ENCODE results near the gene PKN1. TPM values are rescaled to one million over a fixed set of nuclear protein-coding genes. Genes with fewer than 3 reads are reported as not detected.
A peak's percentile ranks its signal among the peaks of the same experiment; 100 is the strongest.

Gene PKN1
- total RNA-seq, 1 donor, result 167 TPM

DNA sequence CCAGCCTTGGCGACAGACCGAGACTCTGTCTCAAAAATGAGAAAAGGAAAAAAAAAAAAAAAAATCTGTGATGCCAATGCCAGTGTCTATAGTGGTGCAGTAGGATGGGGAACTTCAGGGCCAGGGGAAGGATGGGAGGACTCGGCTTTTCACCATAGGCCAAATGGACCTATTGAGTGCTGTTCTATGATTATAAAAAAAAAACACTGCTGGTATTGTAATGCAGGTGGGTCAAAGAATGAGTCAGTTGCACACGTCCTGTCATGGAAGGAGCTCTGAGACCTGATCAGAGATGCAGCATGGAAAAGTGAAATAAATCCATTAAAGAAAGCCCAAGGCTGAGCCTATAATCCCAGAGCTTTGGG lies 78.1 kb downstream of the PKN1 start:
- H3K79me2 ChIP-seq (ENCODE audit: insufficient read depth, low read length), result peaks cover 21% of the 10 kb centered on the region
- TF ChIP-seq, protein P1, sequence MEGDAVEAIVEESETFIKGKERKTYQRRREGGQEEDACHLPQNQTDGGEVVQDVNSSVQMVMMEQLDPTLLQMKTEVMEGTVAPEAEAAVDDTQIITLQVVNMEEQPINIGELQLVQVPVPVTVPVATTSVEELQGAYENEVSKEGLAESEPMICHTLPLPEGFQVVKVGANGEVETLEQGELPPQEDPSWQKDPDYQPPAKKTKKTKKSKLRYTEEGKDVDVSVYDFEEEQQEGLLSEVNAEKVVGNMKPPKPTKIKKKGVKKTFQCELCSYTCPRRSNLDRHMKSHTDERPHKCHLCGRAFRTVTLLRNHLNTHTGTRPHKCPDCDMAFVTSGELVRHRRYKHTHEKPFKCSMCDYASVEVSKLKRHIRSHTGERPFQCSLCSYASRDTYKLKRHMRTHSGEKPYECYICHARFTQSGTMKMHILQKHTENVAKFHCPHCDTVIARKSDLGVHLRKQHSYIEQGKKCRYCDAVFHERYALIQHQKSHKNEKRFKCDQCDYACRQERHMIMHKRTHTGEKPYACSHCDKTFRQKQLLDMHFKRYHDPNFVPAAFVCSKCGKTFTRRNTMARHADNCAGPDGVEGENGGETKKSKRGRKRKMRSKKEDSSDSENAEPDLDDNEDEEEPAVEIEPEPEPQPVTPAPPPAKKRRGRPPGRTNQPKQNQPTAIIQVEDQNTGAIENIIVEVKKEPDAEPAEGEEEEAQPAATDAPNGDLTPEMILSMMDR (IDR thresholded peaks at IDR 0.05; ENCODE audit: extremely low read depth, low read depth, low read length), result no peak
- H2AFZ ChIP-seq (ENCODE audit: low read length), result no peak overlapping the region
- no peaks in the 10 kb centered on the region for H3K9me3 ChIP-seq (ENCODE audit: low read depth, low read length)
- H3K27ac ChIP-seq (ENCODE audit: low read depth, low read length), result peak overlapping the region; percentile 50
- no peak overlapping the region for H3K4me2 ChIP-seq (ENCODE audit: insufficient read depth, low read length)
- DNase-seq (ENCODE audit: insufficient read length, low spot score, missing footprints), result peak; percentile 34
- H4K20me1 ChIP-seq (ENCODE audit: insufficient read depth, low read length), result peaks cover 20% of the 10 kb centered on the region
- no peaks in the 10 kb centered on the region for H3K27me3 ChIP-seq (ENCODE audit: insufficient read depth, low read length)
- H3K4me1 ChIP-seq (ENCODE audit: insufficient read depth, low read length), result peaks cover 34% of the 10 kb centered on the region
- H3K4me3 ChIP-seq (ENCODE audit: insufficient read depth, low read length), result no peak overlapping the region
- H3K36me3 ChIP-seq (ENCODE audit: insufficient read depth, low read length), result peaks cover 26% of the 10 kb centered on the region

DNA sequence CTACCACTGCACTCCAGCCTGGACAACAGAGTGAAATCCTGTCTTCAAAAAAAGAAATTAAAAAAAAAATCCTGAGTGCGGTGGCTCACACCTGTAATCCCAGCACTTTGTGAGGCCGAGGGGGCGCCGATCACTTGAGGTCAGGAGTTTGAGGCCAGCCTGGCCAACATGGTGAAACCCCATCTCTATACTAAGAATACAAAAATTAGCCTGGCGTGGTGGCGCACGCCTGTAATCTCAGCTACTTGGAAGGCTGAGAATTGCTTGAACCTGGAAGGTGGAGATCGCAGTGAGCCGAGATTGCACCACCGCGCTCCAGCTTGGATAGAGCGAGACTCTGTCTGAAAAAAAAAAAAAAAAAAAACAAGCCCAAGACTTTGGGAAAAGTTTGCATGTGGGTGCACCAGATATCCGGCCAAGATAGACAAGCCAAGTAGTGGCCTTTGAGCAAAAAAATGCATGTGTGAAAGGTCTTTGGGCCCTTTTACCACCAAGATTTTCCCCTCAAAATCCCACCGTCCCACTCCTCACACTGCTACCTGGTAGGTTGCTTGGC lies 79.4 kb downstream of the PKN1 start:
- Histone ChIP-seq H3K36me3 (ENCODE audit: insufficient read depth, low read length) (peaks cover 27% of the 10 kb centered on the region), H3K9me3 (ENCODE audit: low read depth, low read length) (no peaks in the 10 kb centered on the region), H3K4me1 (ENCODE audit: insufficient read depth, low read length) (peaks cover 36% of the 10 kb centered on the region), H3K4me2 (ENCODE audit: insufficient read depth, low read length) (no peak overlapping the region), H3K4me3 (ENCODE audit: insufficient read depth, low read length) (no peak overlapping the region), H2AFZ (ENCODE audit: low read length) (no peak overlapping the region), H3K79me2 (ENCODE audit: insufficient read depth, low read length) (peaks cover 34% of the 10 kb centered on the region), H3K27me3 (ENCODE audit: insufficient read depth, low read length) (no peaks in the 10 kb centered on the region), H4K20me1 (ENCODE audit: insufficient read depth, low read length) (peaks cover 29% of the 10 kb centered on the region), H3K27ac (ENCODE audit: low read depth, low read length) (no peak overlapping the region)
- TF ChIP-seq, protein P1 (IDR thresholded peaks at IDR 0.05; ENCODE audit: extremely low read depth, low read depth, low read length), result no peak
- DNase-seq (ENCODE audit: insufficient read length, low spot score, missing footprints), result peak; percentile 38

DNA sequence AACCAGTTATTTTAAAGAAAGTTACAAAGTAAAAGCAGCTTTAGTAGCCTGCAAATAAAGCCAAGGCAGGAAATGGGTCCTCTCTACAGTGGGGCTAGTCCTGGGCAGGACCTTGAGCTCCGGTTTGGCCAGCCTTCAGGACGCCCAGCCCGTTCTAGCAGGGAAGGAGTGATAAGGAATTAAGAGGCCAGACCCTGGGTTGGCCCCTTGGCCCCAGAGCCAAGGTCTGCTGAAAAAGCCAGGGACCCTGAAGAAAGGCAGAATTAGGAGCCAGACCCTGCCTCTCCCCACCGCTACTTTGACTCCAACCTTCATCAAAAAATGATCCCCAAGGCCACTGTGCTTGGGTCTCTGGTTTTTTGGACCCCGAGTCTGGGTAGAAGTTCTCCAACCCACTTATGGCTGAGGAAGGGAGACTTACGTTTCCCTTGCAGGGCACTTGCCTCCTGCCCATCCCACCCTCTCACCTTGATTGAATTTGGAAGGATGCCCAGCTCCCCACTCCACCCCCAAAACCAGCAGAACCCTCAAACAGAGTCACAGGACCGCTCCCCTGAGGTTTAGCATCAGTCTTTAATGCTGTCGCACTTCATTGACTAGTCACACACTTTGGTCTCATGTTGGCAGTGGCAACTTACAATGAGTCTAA lies 81.2 kb downstream of the PKN1 start:
- Histone ChIP-seq H2AFZ (ENCODE audit: low read length) (no peak overlapping the region), H3K79me2 (ENCODE audit: insufficient read depth, low read length) (peaks cover 40% of the 10 kb centered on the region), H3K27ac (ENCODE audit: low read depth, low read length) (no peak overlapping the region), H4K20me1 (ENCODE audit: insufficient read depth, low read length) (peaks cover 29% of the 10 kb centered on the region), H3K9me3 (ENCODE audit: low read depth, low read length) (no peaks in the 10 kb centered on the region), H3K4me3 (ENCODE audit: insufficient read depth, low read length) (no peak overlapping the region), H3K36me3 (ENCODE audit: insufficient read depth, low read length) (peaks cover 27% of the 10 kb centered on the region), H3K4me1 (ENCODE audit: insufficient read depth, low read length) (peaks cover 30% of the 10 kb centered on the region), H3K27me3 (ENCODE audit: insufficient read depth, low read length) (no peaks in the 10 kb centered on the region), H3K4me2 (ENCODE audit: insufficient read depth, low read length) (no peak overlapping the region)
- TF ChIP-seq, protein P1 (IDR thresholded peaks at IDR 0.05; ENCODE audit: extremely low read depth, low read depth, low read length), result no peak
- peak; percentile 21 for DNase-seq (ENCODE audit: insufficient read length, low spot score, missing footprints)

GRCh38 chr19:14515501-14516047 lies 82.5 kb downstream of the PKN1 start:
- peaks cover 27% of the 10 kb centered on the region for H3K36me3 ChIP-seq (ENCODE audit: insufficient read depth, low read length)
- H3K4me2 ChIP-seq (ENCODE audit: insufficient read depth, low read length), result peak overlapping the region; percentile 92
- H3K4me3 ChIP-seq (ENCODE audit: insufficient read depth, low read length), result peak overlapping the region; percentile 93

More at GRCh38 chr19:14515501-14516047, 82.5 kb downstream of the PKN1 start:
- Histone ChIP-seq H3K79me2 (ENCODE audit: insufficient read depth, low read length) (peaks cover 40% of the 10 kb centered on the region), H3K27me3 (ENCODE audit: insufficient read depth, low read length) (no peaks in the 10 kb centered on the region), H3K27ac (ENCODE audit: low read depth, low read length) (no peak overlapping the region), H2AFZ (ENCODE audit: low read length) (no peak overlapping the region), H3K9me3 (ENCODE audit: low read depth, low read length) (no peaks in the 10 kb centered on the region), H4K20me1 (ENCODE audit: insufficient read depth, low read length) (peaks cover 29% of the 10 kb centered on the region), H3K4me1 (ENCODE audit: insufficient read depth, low read length) (peaks cover 35% of the 10 kb centered on the region)
- peak; percentile 36 for DNase-seq (ENCODE audit: insufficient read length, low spot score, missing footprints)
- TF ChIP-seq, protein P1 (IDR thresholded peaks at IDR 0.05; ENCODE audit: extremely low read depth, low read depth, low read length), result no peak

Data from osteoblast (primary cell).